ENCODE measurements around the gene SEC14L1.
"Not testable (repeated sequence)": the region's sequence is repeated elsewhere in the genome, so short reads cannot be mapped to it uniquely, and the experiment has no call there.

SEC14L1 gene

DNA sequence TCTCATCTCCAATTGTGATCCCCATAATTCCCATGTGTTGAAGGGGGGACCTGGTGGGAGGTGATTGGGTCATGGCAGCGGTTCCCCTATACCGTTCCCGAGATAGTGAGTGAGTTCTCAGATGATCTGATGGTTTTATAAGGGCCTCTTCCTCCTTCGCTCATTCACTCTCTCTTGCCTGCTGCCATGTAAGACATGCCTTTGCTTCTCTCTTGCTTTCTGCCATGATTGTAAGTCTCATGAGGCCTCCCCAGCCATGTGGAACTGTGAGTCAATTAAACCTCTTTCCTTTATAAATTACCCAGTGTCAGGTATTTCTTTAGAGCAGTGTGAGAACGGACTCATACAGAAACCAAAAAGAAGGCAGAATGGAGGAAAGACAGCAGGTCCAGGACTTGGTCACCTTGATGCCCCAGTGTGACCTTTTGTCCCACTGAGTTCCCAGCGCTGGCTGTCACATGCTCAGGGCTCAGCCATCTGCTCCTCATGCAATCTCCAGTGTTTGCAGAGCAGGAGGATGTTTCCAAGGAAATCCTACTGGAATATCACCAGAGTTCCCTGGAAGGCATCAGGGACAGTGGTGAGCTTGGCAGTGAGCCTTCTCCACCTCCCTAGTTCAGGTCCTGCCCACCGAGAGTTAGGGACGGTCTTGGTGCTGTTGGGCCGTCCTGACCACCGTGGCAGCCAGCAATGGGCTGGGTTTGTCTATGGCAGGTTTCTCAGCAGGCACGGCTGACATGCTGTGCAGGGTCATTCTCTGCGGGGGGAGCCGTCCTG is 96.7 kb downstream of the SEC14L1 start:
- DNase-seq (ENCODE audit: low read depth, low spot score): no peak

DNA sequence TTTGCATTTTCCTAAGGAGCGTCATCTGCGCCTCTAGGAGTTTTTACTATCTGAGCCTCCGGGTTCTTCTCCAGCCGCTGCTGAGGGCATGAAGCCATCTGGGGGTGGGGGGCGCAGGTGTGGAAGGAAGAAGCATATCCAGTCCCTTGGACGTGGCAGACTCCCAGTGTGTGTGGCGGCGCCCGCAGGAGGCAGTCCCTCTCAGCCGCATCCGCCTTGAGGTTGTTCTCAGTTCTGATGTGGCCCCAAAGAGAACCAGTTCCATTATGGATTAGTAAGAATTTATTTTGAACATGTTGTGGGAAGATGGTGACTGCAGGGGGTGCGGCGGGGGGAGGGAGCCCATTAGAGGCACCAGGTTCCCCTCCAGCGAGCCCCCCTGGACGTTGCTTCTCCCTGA is 100.2 kb downstream of the SEC14L1 start:
- DNase-seq (ENCODE audit: low read depth, low spot score): no peak

DNA sequence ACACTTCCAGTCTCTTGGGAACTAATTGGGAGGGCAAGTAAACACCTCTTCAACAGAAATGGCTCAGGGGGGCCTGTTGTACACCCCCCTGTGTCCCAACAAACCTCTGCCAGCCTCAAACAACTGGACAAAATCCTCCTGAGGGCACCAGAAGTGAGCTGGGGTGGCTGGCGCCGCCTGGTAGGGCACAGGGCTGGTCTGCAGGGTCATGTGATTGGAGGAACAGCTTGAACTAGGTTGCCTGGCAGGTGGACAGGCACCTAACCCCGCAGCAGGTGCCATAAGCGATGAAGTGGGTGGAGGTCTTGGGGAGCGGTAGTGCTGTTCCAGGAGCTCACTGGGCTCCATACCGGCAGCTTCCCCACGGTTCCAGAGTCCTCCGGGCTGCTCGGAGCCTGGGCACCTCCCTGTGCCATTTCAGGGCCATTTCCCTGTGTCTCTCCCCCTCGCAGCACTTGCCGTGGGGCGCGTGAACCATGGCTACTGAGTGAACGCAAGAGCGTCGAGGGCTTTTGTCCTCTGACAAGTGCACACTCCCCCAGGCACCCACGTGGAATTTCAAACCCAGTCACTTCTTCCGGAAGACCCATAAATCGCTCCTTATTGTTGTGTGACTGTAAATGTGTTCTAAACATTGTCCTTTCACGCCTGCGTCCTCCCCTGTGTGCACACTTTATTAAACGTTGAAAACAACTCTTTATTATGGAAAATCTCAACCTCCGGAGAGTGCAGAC is 101.5 kb downstream of the SEC14L1 start:
- DNase-seq (ENCODE audit: low read depth, low spot score): no peak

DNA sequence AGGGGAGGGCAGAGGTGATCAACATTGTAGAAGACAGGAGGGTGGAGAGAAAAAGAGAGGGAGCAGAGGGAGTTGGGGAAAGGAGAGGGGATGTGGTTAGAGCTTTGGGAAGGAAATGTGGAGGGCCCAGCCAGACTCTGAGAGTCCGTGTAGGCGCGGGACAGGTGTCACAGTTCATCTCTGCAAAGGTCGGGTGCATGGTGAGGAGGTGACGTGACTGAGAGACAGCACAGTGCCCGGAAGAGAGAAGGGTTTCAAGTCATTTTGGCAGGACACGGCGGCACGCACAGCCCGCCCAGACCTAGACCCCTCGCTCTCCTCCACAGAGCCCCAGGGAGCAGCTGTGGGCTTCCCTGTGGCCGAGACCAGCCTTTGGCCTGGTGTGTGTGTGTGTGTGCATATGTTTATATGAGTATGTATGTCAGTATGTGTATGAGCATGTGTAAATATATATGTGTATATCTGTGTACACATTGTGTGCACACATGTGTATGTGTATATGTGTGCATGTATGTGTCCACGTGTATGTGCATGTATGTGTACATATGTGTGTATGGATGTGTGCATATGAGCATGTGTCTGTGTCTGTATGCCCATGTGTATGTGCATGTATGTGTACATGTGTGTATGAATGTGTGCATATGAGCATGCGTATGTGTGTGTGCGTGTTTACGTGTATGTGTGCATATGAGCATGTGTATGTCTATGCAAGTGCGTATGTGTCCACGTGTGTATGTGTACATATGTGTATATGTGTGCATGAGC is 104.6 kb downstream of the SEC14L1 start:
- DNase-seq (ENCODE audit: low read depth, low spot score): no peak

DNA sequence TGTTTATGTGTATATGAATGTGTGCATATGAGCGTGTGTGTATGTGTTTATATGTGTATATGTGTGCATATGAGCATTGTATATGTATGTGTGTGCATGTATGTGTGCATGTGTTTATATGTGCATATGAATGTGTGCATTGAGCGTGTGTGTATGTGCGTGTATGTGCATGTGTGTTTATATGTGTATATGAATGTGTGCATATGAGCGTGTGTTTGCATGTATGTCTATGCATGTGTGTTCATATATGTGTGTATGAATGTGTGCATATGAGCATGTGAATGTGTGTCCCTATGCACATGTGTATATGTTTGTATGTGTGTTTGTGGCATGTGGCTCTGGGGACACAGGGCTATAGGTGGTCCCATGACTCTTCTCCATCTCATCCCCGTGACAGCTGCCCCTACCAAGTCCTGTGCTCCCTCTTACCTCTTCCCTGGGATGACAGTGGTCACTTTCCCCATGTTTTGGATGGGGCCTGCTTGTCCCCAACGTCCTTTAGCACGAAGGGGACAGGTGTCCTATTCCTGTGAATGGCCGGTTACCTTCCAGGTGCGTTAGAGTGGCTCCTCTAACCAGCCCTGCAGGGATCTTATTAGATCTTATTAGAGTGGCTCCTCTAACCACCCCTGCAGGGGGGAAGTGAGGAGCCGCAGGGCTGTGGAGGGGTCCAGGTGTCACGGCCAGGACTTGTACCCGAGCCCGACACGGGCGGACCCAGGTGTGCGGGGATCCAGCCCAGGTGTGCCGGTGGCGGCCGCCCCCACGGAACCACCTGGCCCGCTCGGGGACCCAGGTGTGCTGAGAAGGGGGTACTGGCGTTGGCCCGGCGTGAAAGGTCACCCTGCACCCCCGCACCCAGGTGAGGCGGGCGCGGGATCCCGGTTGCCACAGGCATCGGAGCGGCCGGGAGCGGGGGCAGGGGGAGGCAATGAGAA is 105.6 kb downstream of the SEC14L1 start:
- DNase-seq (ENCODE audit: low read depth, low spot score): no peak

DNA sequence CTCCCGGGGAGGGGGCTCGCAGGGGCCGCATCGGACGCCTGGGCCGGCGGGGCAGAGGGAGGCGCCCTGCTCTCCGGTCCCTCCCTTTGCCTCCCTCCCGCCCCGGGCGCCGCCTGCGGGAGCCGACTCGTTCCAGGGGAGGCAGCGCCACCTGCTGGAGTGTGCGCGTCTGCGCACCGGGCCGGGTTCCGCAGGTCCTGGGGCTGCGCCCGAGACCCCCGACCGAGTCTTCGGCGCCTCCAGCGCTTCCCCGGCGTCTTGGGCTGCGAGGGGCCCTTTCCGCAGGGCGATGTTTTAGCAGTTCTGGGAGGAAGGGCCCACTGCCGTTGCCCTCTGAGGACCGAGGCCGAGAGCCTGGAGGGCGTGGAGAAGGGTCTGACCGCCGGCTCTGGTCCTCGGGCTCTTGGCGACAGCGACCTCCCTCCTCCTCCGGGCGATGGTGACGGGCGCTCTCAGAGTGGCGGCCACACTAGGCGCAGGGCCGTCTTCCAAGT is 106.3 kb downstream of the SEC14L1 start:
- peak; percentile 72 for DNase-seq (ENCODE audit: low read depth, low spot score)

DNA sequence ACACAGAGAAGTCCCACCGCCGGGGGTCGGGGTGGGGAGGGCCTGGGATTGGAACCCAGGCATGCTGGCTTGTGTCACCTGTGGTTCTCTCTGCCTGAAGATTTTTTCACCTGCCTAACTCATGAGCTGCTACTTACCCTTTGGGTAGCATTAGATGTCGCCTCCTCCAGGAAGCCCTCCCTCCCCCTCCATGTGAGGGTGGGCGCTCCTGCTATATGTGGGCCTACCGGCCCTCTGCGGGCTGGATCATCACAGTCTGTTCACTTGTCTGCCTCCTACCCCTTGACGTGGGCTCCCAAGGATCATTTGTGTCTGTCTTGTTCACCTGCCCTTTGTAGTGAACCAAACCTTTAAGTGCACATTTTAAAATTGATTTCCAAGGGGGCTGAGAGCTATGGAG is 106.8 kb downstream of the SEC14L1 start:
- DNase-seq (ENCODE audit: low read depth, low spot score): no peak

DNA sequence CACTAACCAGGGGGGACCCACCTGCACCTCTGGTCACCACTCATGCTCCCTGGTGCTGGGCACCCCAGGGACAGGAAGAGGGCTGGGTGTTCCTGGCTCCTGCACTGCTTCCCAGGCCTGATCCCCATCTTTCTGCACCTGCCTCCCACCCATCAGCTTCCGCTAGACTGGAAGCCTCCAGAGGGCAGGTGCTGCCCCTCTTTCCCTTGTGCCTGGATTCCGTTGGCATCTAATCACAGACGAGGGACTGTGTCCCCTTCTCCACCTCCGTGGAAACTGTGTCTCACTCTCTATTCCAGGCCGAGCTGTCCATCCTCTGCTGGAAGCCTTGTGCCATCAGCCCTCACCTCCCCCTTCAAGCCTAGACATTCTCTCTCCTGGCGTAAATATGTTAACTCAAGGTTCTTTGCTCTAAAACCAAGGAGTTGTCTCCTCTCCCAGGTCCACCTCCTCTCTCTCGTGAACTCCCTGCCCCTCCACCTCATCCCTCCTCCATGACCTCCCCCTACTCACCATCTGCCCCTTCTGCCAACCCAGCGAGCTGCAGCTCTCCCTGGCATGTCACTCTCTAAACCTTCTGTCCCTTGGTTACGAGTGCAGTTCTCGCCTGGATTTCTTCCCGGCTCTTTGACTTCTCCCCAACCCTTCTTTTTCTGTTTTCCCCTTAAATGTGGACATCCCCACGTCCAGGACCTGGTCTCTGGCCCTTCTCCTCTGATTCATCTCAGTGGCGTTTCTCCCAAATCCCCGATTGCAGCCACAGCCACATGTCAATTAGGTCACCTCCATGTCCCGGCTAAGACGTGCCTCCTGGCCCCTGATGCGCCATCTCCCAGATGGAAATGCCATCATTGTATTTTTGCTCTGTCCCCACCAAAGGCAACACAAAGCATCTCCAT is 107.7 kb downstream of the SEC14L1 start:
- no peak for DNase-seq (ENCODE audit: low read depth, low spot score)

DNA sequence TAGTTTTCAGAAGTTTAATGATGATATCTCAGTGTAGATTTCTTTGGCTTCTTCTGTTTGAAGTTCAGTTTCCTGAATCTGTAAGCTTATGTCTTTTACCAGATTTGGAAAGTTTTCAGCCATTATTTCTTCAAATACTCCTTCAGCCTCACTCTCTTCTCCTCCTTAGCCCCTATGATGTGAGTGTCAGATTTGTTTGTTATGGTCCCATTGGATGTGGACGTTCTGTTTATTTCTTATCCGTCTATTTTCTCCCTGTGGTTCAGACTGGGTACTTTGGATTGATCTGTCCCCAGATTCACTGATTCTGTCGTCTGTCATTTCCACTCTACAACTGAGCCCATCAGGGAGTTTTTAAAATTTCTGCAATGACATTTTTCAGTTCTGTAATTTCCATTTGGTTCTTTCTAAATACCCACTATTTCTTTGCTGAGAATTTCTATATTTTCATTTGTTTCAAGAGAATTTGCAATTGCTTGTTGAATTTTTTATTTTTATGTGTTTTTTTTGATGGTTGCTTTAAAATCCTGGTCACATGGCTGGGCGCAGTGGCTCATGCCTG is 110.9 kb downstream of the SEC14L1 start:
- no peak for DNase-seq (ENCODE audit: low read depth, low spot score)

DNA sequence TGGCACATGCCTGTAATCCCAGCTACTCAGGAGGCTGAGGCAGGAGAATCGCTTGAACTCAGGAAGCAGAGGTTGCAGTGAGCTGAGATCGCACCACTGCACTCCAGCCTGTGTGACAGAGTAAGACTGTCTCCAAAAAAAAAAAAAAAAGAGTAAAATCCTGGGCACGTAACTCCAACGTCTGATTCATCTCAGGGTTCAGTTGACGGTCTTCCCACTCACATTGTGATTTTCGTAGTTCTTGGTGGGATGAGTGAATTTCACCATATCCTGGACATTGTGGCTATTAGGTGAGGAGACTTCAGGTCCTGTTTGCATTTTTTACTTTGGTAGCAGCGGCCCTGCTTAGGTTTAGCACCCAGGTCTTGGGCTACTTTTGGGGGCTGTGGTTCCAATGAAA is 111.5 kb downstream of the SEC14L1 start:
- not testable (repeated sequence) for DNase-seq (ENCODE audit: low read depth, low spot score)

DNA sequence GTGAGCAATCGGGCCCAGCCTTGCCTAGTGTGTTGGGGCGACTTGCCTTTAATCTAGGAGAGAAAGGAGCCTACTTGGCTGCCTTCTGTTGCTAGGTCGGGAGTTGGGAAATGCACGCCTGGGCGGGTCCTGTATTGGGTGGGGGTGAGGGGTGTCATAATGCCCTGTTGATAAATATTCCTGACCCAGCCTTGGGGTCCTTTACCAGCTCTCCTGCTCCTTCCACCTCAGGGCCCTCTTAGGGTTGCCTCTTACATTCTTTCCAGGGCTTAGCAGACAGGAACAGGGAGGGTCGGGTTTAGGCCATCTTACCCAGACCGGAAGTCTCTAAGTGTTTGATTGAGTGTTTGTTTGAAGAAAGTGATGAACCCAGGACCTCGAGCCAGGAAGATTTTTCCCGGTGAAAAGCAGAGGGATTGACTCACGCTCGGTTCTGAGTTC is 112.9 kb downstream of the SEC14L1 start:
- DNase-seq (ENCODE audit: low read depth, low spot score): no peak

DNA sequence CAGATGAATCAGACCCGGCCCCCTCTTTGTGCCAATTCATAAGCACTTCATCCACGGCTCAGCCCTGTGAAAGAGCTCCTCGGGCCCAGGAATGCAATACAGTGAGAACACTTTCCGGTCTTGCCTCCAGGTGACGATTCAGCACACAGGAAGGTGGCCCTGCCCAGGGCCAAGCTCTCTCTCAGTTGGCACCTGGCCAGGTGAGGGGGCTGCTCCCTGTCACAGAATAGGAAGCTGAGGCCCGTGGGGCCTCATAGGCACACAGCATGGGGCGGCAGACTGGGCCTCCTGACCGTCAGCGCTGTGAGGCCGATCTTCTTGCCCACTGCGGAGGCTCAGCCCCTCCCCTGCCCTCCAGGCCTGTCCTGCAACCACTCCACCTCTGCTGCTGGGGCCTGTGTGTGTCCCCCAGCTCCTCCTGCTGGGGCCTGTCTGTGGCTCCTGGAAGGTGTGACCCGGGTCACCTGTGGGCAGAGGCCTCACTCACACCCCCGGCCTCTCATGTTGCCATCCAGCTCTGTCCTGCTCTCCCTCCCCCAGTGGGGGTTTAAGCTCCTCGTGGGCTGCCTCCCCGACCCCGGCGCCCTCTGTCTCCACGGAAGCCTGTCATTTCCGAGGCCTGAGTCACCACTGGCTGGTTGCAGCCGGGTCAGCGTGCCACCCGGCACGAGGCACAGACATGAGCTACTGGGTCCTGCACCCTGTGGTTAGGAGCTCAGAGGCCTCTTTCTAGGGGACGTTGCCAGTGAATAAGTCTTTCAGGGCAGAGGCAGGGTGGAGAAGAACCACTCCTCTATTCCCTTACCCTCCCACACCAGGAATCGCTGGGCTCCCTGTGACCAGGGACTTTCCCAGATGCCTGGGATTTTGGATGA is 114.4 kb downstream of the SEC14L1 start:
- DNase-seq (ENCODE audit: low read depth, low spot score): no peak

DNA sequence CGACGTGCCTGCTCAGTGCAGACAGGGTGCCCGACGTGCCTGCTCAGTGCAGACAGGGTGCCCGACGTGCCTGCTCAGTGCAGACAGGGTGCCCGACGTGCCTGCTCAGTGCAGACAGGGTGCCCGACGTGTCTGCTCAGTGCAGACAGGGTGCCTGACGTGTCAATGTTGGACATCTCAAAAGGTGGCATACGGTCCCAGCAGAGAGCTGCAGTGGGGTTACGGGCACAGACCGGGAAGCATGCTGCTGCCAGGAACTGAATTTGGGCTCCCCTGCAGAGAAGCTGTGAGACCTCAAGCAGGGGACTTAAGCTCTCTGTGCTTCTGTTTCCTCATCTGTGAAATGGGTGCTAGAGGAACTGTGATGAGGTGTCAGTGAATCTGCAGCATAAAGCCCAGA is 115.2 kb downstream of the SEC14L1 start:
- DNase-seq (ENCODE audit: low read depth, low spot score): not testable (repeated sequence)

DNA sequence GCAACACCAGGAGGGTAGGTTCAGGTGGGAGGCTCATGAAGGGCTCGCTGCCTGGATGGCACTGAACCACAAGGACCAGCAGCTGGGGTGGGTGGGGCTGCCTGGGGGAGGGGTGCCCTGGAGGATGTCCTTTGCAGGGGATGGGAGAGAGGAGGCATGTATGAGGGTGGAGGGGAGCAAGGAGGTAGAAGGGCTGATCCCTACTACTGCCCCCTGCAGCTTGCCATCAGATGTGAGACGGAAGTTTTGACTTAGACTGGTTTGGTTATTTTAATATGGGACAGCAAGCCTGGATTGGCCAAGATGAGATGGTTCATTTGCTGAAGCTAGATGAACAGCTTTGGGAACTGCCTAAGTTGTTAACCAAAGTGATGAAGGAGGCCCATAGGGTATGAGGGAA is 115.9 kb downstream of the SEC14L1 start:
- no peak for DNase-seq (ENCODE audit: low read depth, low spot score)

DNA sequence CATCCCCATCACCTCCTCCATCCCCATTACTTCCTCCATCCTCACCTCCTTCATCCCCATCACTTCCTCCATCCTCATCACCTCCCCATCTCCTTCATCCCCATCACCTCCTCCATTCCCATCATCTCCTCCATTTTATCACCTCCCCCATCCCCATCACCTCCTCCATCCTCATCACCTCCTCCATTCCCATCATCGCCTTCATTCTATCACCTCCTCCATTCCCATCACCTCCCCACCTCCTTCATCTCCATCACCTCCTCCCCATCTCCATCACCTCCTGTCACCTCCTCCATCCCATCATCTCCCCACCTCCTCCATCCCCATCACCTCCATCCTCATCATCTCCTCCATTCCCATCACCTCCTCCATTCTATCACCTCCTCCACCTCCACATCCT is 116.4 kb downstream of the SEC14L1 start:
- no peak for DNase-seq (ENCODE audit: low read depth, low spot score)

DNA sequence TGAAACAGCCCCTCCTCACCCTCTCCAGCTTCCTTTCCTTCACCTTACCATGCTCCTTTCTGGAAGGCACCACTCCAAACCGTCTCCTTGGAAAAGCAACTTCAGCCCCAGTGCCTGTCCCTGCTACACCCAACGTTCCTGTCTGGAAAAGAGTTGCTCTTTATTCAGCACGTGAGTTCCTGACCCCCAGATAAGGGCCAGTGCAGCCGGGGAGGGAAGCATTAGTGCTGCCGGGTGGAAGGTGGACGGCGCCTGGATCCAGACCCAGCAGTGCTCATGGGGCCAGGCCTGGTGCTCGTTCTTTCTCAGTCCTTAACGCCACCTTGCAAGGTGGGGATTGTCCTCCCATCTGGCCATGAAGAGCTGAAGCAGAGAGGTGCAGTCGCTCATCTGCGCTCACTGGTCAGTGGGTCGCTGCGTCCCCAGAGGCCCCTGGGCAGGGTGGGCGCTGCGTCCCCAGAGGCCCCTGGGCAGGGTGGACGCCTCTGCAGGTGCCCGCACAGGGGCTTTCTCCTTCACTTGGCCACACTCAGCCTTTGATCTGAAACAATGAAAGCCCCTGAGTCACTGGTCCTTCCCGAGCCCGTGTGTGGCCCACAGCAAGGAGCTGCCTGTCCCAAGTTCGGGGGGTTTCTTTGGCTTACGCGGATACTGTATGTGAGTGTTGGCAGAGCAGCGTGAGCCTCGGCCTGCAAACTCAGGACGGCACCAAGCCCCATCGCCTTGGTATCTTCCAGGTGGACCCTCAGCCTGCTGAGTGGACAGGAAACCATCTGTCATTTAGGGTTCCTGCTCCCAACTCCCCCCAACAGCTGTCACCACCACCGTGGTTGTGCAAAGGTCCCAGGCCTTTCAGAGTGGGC is 117.1 kb downstream of the SEC14L1 start:
- no peak for DNase-seq (ENCODE audit: low read depth, low spot score)

DNA sequence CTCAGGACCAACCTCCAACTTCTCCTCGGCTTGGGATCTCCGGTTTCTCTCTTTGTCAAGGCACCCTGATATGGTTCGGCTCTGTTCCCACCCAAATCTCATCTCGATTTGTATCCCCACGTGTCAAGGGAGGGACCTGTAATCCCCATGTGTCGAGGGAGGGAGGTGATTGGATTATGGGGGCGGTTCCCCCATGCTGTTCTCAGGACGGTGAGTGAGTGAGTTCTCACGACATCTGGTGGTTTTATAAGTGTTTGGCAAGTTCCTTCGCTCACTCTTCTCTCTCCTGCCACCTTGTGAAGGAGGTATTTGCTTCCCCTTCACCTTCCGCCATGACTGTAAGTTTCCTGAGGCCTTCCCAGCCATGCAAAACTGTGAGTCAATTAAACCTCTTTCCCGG is 117.9 kb downstream of the SEC14L1 start:
- DNase-seq (ENCODE audit: low read depth, low spot score): no peak

Measured in activated CD4-positive, CD25-positive, alpha-beta regulatory T cell treated with anti-CD3 and anti-CD28 coated beads, Interleukin-2, amount 50 U/mL, for 16 hours (primary cell).